Neural crest cell (in vitro differentiated cells): Measurements from ENCODE around the gene TNFRSF12A. TPM values are rescaled to one million over a fixed set of nuclear protein-coding genes. Genes with fewer than 3 reads are reported as not detected.
A peak's percentile ranks its signal among the peaks of the same experiment; 100 is the strongest.

Experiments
- DNase-seq: peaks from one replicate; pipeline ENCODE4 v3.0.0; 2021; ENCODE audit warnings: low read depth, mixed read lengths, low spot score
- H3K27ac Mint-ChIP-seq: one replicate; pipeline ENCODE4 v1.8.0; 2021; ENCODE audit warnings: mild to moderate bottlenecking, mixed read lengths; ENCODE audit not compliant: unreplicated experiment
- H3K27me3 Mint-ChIP-seq: 2 replicates; pipeline ENCODE4 v1.8.0; 2021; ENCODE audit warnings: low read depth, mild to moderate bottlenecking, mixed read lengths
- H3K36me3 Mint-ChIP-seq: 2 replicates; pipeline ENCODE4 v1.8.0; 2021; ENCODE audit warnings: low read depth, mild to moderate bottlenecking, mixed read lengths
- H3K4me1 Mint-ChIP-seq: 2 replicates; pipeline ENCODE4 v1.8.0; 2021; ENCODE audit warnings: mixed read lengths
- H3K4me3 Mint-ChIP-seq: one replicate; pipeline ENCODE4 v1.8.0; 2021; ENCODE audit warnings: mild to moderate bottlenecking, mixed read lengths
- H3K9me3 Mint-ChIP-seq: 2 replicates; pipeline ENCODE4 v1.8.0; 2021; ENCODE audit warnings: mixed read lengths
- total RNA-seq: library from RNA; stranded (reverse); gene quantifications from 2 replicates; pipeline ENCODE4 v1.2.1, GENCODE V29; 2021
- TF ChIP-seq, protein P1 (sequence below): fragments of 200-600 bp; sonication (generic); conservative IDR thresholded peaks from 2 replicates; pipeline ENCODE4 v1.5.0; 2021; ENCODE audit warnings: antibody characterized with exemption, mild to moderate bottlenecking

The TNFRSF12A gene
- total RNA-seq, 1 donor from 2014 or later = 3.5 TPM

DNA sequence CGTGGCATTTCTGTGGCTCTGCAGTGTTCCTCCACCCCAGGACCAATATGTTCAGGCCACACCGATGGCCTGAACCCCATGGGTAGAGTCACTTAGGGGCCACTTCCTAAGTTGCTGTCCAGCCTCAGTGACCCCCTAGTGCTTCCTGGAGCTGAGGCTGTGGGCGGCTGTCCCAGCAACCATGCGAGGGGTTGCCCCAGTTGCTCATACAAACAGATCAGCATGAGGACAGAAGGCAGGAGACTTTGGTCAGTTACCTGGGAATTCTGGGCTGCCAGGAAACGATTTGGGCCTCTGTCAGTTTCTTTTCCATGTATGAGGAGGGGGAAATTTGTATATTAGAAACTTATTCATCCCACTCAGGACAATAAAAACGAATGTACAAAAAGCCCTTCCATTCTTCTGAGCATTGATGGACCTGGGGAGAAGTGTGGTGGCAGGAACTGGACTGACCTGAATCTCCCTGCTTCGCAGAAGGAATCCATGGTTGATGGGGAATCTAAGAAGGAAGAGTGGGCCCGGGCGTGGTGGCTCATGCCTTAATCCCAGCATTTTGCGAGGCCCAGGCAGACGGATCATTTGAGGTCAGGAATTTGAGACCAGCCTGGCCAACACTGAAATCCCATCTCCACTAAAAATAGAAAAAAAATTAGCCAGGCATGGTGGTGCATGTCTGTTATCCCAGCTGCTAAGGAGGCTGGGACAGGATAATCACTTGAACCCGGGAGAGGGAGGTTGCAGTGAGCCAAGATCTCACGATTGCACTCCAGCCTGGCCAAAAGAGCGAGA lies 40.4 kb downstream of the TNFRSF12A start:
- TF ChIP-seq, protein P1, sequence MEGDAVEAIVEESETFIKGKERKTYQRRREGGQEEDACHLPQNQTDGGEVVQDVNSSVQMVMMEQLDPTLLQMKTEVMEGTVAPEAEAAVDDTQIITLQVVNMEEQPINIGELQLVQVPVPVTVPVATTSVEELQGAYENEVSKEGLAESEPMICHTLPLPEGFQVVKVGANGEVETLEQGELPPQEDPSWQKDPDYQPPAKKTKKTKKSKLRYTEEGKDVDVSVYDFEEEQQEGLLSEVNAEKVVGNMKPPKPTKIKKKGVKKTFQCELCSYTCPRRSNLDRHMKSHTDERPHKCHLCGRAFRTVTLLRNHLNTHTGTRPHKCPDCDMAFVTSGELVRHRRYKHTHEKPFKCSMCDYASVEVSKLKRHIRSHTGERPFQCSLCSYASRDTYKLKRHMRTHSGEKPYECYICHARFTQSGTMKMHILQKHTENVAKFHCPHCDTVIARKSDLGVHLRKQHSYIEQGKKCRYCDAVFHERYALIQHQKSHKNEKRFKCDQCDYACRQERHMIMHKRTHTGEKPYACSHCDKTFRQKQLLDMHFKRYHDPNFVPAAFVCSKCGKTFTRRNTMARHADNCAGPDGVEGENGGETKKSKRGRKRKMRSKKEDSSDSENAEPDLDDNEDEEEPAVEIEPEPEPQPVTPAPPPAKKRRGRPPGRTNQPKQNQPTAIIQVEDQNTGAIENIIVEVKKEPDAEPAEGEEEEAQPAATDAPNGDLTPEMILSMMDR = no peak
- Mint-ChIP-seq H3K36me3 (no peaks in the 10 kb centered on the region), H3K27ac (no peak overlapping the region), H3K4me3 (peak overlapping the region; percentile 88), H3K9me3 (no peaks in the 10 kb centered on the region), H3K4me1 (peaks cover 7% of the 10 kb centered on the region), H3K27me3 (peaks cover 2% of the 10 kb centered on the region)
- DNase-seq = no peak

DNA sequence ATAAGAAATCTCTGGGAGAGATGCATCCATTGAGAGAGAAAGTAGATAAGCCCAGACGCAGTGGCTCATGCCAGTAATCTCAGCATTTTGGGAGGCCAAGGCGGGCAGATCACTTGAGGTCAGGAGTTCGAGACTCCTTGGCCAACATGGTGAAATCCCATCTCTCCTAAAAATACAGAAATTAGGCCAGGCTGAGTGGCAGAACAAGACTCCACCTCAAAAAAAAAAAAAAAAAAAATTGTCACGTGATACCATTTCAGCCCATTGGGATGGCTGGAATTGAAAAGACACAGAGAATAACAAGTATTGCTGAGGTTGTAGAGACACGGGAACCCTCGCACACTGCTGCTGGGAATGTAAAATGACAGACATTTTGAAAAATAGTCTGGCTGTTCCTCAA lies 42.4 kb downstream of the TNFRSF12A start:
- no peak for DNase-seq
- Mint-ChIP-seq H3K9me3 (no peaks in the 10 kb centered on the region), H3K27me3 (peaks cover 2% of the 10 kb centered on the region), H3K36me3 (no peaks in the 10 kb centered on the region), H3K4me1 (peaks cover 7% of the 10 kb centered on the region), H3K27ac (no peak overlapping the region), H3K4me3 (no peak overlapping the region)
- TF ChIP-seq, protein P1 = no peak

DNA sequence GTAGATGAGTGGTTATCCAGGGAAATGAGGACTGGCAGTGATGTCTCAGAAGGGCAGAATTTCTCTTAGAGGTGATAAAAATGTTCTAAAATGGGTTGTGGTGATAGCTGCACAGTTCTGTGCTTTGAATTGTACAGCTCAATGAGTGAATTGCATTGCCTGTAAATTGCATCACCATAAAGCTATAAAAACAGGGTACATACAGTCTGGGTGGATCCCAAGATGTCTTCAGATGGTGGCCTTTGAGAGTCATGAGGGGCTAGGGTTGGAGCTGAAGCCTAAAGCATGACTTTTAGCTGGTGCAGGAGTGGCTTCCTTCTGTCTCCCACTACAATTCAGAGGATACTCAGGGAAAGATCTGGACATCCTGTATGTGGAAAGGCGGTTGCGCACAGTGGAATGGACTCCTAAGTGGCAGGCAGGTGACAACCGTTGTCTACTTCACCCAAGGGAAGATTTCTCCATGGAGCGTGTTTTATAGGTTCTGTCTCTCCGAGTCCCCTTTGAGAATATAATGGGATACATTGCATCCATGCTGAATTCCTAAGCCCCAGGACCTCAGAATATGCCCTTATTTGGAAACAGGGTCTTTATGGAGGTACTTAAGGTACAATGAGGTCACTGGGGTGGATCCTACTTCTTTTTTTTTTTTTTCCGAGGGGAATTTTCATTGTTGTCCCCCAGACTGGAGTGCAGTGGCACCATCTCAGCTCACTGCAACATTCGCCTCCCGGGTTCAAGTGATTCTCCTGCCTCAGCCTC lies 43.6 kb downstream of the TNFRSF12A start:
- DNase-seq = no peak
- H3K4me3 Mint-ChIP-seq = no peak overlapping the region
- TF ChIP-seq, protein P1 = no peak
- no peaks in the 10 kb centered on the region for H3K9me3 Mint-ChIP-seq
- no peaks in the 10 kb centered on the region for H3K36me3 Mint-ChIP-seq
- H3K4me1 Mint-ChIP-seq = peaks cover 7% of the 10 kb centered on the region
- peaks cover 2% of the 10 kb centered on the region for H3K27me3 Mint-ChIP-seq
- no peak overlapping the region for H3K27ac Mint-ChIP-seq

DNA sequence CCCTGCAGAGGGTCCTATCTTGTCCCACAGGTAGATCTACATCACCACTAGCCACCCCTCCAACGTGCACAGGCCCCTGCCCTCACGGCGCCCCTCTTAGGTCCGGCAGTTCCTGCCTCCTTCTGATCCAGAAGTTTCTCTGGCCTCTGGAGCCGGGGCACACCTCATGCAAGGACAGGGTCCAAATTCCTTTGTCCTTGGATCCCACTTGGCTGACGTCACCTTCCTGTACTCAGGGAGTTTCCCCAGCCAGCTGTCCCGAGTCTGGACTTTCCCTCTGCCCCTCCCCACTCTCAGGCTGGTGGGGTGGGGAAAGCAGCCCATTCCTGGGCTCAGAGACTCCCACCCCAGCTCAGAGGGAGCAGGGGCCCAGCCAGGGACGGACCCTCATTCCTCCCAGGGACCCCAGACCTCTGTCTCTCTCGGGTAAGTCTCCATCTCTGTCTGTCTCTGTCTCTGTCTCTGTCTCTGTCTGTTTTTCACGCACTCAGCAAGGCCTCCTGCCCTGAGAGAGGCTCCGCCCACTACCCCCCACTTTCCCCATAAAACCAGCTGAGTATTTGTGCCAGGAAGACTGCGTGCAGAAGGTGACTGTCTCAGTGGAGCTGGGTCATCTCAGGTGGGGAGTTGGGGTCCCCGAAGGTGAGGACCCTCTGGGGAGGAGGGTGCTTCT lies 45.0 kb downstream of the TNFRSF12A start, which contains the start of gene IL32:
Gene IL32 (plus strand): TSS at position 572 of the 673 bp plus-strand sequence. CDS start 172 bp downstream, outside the sequence.
- Mint-ChIP-seq H3K27me3 (peaks cover 5% of the 10 kb centered on the region), H3K4me1 (no peaks in the 10 kb centered on the region), H3K9me3 (no peaks in the 10 kb centered on the region), H3K4me3 (no peak within 1 kb of the TSS), H3K27ac (peak within 1 kb of the TSS; percentile 91), H3K36me3 (no peaks in the 10 kb centered on the region)
- TF ChIP-seq, protein P1 = no peak
- no peak for DNase-seq

DNA sequence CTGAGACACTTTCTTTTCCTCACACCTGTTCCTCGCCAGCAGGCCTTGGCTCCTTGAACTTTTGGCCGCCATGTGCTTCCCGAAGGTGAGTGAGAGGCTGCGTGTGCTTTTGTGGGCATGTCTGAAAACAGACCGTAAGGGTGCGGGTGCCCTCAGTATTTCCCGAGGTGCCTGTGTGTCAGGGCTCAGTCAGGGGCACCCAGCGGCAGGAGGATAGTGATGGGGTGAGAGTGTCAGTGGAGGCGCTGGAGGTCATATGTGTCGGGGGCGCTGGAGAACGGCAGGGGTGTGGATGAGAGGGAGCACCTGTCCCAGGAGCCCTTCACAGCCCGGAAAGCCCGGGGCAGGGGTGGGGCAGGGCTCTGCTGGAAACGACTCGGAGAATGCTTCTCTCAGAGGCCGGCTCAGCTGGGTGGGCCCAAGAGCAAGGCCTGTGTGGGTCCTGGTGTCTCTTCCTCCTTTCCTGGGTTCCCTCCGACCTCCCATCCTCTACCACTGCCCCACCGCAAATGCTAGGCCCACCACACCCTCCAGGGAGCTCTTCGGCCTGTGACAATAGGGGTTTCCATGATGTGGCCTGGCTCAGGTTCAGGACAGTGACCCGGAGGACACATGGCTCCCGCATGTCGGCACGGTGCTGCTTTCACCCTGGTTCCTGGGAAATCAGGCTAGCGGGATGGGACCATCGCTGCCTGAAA lies 45.7 kb downstream of the TNFRSF12A start:
- no peaks in the 10 kb centered on the region for H3K36me3 Mint-ChIP-seq
- DNase-seq = no peak

More for the DNA sequence above, 45.7 kb downstream of the TNFRSF12A start:
- Mint-ChIP-seq H3K9me3 (no peaks in the 10 kb centered on the region), H3K4me1 (no peaks in the 10 kb centered on the region), H3K4me3 (no peak overlapping the region), H3K27ac (peak overlapping the region; percentile 91), H3K27me3 (peaks cover 2% of the 10 kb centered on the region)
- TF ChIP-seq, protein P1 = no peak
